Measurements from ENCODE around the gene TTC28. TPM values are rescaled to one million over a fixed set of nuclear protein-coding genes. Genes with fewer than 3 reads are reported as not detected.
"Not testable (repeated sequence)": the region's sequence is repeated elsewhere in the genome, so short reads cannot be mapped to it uniquely, and the experiment has no call there.

TTC28 gene
- polyA plus RNA-seq, 1 donor from 2014 or later, result 14.8 TPM

DNA sequence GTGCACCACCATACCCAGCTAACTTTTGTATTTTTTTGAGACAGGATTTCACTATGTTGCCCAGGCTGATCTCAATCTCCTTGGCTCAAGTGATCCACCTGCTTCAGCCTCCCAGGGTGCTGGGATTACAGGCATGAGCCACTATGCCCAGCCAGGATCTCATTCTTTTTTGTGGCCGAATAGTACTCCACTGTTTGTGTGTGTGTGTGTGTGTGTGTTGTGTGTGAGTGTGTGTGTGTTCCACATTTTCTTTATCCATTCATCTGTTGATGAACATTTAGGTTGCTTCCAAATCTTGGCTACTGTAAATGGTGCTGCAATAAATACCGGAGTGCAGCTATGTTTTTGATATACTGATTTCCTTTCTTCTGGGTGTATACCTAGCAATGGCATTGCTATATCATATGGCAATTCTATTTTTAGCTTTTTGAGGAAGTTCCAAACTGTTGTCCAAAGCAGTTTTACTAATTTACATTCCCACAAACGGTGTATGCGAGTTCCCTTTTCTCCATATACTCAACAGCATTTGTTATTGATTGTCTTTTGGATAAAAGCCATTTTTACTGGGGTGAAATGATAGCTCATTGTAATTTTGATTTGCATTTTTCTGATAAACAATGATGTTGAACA, 105.4 kb downstream of the TTC28 start:
- no peaks in the 10 kb centered on the region for H3K79me2 ChIP-seq (replicated peaks; ENCODE audit: insufficient read depth, low read length)
- H2AFZ ChIP-seq (ENCODE audit: low read depth, low read length), result no peak overlapping the region
- H3K9ac ChIP-seq (ENCODE audit: low read length), result no peak overlapping the region
- H3K4me3 ChIP-seq (ENCODE audit: low read length), result no peak overlapping the region
- H3K27ac ChIP-seq (ENCODE audit: low read length), result no peak overlapping the region
- H3K36me3 ChIP-seq (ENCODE audit: insufficient read depth, low read length), result no peaks in the 10 kb centered on the region
- H3K4me2 ChIP-seq (ENCODE audit: low read length), result no peak overlapping the region
- TF ChIP-seq MXI1 (conservative IDR thresholded peaks at IDR 0.05; ENCODE audit: poor library complexity, severe bottlenecking), result no peak
- TF ChIP-seq, protein P1, sequence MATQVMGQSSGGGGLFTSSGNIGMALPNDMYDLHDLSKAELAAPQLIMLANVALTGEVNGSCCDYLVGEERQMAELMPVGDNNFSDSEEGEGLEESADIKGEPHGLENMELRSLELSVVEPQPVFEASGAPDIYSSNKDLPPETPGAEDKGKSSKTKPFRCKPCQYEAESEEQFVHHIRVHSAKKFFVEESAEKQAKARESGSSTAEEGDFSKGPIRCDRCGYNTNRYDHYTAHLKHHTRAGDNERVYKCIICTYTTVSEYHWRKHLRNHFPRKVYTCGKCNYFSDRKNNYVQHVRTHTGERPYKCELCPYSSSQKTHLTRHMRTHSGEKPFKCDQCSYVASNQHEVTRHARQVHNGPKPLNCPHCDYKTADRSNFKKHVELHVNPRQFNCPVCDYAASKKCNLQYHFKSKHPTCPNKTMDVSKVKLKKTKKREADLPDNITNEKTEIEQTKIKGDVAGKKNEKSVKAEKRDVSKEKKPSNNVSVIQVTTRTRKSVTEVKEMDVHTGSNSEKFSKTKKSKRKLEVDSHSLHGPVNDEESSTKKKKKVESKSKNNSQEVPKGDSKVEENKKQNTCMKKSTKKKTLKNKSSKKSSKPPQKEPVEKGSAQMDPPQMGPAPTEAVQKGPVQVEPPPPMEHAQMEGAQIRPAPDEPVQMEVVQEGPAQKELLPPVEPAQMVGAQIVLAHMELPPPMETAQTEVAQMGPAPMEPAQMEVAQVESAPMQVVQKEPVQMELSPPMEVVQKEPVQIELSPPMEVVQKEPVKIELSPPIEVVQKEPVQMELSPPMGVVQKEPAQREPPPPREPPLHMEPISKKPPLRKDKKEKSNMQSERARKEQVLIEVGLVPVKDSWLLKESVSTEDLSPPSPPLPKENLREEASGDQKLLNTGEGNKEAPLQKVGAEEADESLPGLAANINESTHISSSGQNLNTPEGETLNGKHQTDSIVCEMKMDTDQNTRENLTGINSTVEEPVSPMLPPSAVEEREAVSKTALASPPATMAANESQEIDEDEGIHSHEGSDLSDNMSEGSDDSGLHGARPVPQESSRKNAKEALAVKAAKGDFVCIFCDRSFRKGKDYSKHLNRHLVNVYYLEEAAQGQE (IDR thresholded peaks at IDR 0.05; ENCODE audit: borderline replicate concordance), result no peak
- TF ChIP-seq SMC3 (conservative IDR thresholded peaks at IDR 0.05; ENCODE audit: poor library complexity), result no peak
- TF ChIP-seq POLR2AphosphoS5 (IDR thresholded peaks at IDR 0.05), result no peak
- TF ChIP-seq EP300 (conservative IDR thresholded peaks at IDR 0.05; ENCODE audit: poor library complexity, severe bottlenecking), result no peak
- no peak for TF ChIP-seq TAF1 (IDR thresholded peaks at IDR 0.05; ENCODE audit: low read depth)
- TF ChIP-seq, protein P2, sequence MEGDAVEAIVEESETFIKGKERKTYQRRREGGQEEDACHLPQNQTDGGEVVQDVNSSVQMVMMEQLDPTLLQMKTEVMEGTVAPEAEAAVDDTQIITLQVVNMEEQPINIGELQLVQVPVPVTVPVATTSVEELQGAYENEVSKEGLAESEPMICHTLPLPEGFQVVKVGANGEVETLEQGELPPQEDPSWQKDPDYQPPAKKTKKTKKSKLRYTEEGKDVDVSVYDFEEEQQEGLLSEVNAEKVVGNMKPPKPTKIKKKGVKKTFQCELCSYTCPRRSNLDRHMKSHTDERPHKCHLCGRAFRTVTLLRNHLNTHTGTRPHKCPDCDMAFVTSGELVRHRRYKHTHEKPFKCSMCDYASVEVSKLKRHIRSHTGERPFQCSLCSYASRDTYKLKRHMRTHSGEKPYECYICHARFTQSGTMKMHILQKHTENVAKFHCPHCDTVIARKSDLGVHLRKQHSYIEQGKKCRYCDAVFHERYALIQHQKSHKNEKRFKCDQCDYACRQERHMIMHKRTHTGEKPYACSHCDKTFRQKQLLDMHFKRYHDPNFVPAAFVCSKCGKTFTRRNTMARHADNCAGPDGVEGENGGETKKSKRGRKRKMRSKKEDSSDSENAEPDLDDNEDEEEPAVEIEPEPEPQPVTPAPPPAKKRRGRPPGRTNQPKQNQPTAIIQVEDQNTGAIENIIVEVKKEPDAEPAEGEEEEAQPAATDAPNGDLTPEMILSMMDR (IDR thresholded peaks at IDR 0.05; ENCODE audit: poor library complexity, severe bottlenecking), result no peak
- TF ChIP-seq EZH2 (IDR thresholded peaks at IDR 0.05; ENCODE audit: borderline replicate concordance, insufficient read depth, low read length, poor library complexity, severe bottlenecking), result no peak
- TF ChIP-seq RAD21 (conservative IDR thresholded peaks at IDR 0.05), result no peak
- no peaks in the 10 kb centered on the region for H3F3A ChIP-seq (ENCODE audit: insufficient read depth, low read length, poor library complexity, severe bottlenecking)
- H3K27me3 ChIP-seq (ENCODE audit: insufficient read depth, low read depth, low read length), result no peaks in the 10 kb centered on the region
- H4K20me1 ChIP-seq (ENCODE audit: insufficient read depth), result no peaks in the 10 kb centered on the region
- no peaks in the 10 kb centered on the region for H3K9me3 ChIP-seq (ENCODE audit: low read length)
- no peaks in the 10 kb centered on the region for H3K9me2 ChIP-seq (ENCODE audit: insufficient read depth, low read length)

DNA sequence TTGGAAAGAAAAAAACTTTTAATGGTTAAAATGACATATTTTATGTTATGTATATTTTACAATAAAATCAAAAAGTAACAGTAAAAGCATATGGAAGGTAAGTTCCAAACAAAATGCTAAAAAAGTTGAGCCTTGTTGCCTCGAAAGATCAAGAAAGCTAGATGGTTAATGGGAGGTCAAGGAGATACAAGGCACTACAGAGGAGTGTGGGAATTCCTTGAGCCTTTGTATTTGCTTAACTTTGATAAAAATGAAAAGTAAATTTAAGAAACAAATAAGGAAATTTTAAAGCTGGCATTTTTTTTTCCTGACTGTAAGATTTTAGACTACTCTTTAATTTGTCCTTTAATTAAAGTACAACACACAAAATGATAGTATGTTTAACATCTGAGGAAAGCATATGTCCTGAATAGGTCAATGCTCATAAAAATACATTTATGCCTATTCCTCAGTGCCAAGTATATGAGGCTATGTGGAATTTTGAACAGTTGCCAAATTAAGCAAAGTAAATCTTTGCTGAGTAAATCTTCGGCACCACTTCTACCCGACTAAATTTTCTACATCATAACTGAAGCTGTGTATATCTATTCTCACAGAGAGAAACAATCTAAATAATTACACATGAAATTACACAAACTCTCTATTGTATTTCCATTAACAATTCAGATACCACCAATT, 108.8 kb downstream of the TTC28 start:
- Histone ChIP-seq H3K27me3 (ENCODE audit: insufficient read depth, low read depth, low read length) (no peaks in the 10 kb centered on the region), H3F3A (ENCODE audit: insufficient read depth, low read length, poor library complexity, severe bottlenecking) (no peaks in the 10 kb centered on the region)
- no peak for TF ChIP-seq TAF1 (IDR thresholded peaks at IDR 0.05; ENCODE audit: low read depth)

DNA sequence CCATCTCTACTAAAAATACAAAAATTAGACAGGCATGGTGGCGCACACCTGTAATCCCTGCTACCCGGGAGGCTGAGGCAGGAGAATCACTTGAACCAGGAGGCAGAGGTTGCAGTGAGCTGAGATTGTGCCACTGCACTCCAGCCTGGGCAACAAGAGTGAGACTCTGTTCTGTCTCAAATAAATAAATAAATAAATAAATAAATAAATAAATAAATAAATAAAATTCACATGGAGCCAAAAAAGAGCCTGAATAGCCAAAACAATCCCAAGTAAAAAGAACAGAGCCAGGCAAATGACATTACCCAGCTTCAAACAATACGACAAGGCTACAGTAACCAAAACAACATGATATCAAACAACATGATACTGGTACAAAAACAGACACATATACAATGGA, 110.7 kb downstream of the TTC28 start:
- not testable (repeated sequence) for H3K9me3 ChIP-seq (ENCODE audit: low read length); H3K4me3 ChIP-seq (ENCODE audit: low read length); H4K20me1 ChIP-seq (ENCODE audit: insufficient read depth); H3K79me2 ChIP-seq (replicated peaks; ENCODE audit: insufficient read depth, low read length); H3K4me2 ChIP-seq (ENCODE audit: low read length); H3K27me3 ChIP-seq (ENCODE audit: insufficient read depth, low read depth, low read length); H3K36me3 ChIP-seq (ENCODE audit: insufficient read depth, low read length); H2AFZ ChIP-seq (ENCODE audit: low read depth, low read length); H3K27ac ChIP-seq (ENCODE audit: low read length); H3F3A ChIP-seq (ENCODE audit: insufficient read depth, low read length, poor library complexity, severe bottlenecking); H3K9ac ChIP-seq (ENCODE audit: low read length); H3K9me2 ChIP-seq (ENCODE audit: insufficient read depth, low read length)

More for the DNA sequence above, 108.8 kb downstream of the TTC28 start:
- no peaks in the 10 kb centered on the region for H3K36me3 ChIP-seq (ENCODE audit: insufficient read depth, low read length)
- no peaks in the 10 kb centered on the region for H3K9me2 ChIP-seq (ENCODE audit: insufficient read depth, low read length)
- no peak overlapping the region for H3K4me3 ChIP-seq (ENCODE audit: low read length)
- no peaks in the 10 kb centered on the region for H3K79me2 ChIP-seq (replicated peaks; ENCODE audit: insufficient read depth, low read length)
- H3K9ac ChIP-seq (ENCODE audit: low read length), result no peak overlapping the region
- H2AFZ ChIP-seq (ENCODE audit: low read depth, low read length), result no peak overlapping the region
- no peaks in the 10 kb centered on the region for H3K9me3 ChIP-seq (ENCODE audit: low read length)
- H3K4me2 ChIP-seq (ENCODE audit: low read length), result no peak overlapping the region
- no peaks in the 10 kb centered on the region for H4K20me1 ChIP-seq (ENCODE audit: insufficient read depth)
- H3K27ac ChIP-seq (ENCODE audit: low read length), result no peak overlapping the region

All from neural cell (in vitro differentiated cells).